Stomach (tissue), 9 donors: Measurements from ENCODE around the gene GRM4. TPM values are rescaled to one million over a fixed set of nuclear protein-coding genes. Genes with fewer than 3 reads are reported as not detected.
A peak's percentile ranks its signal among the peaks of the same experiment; 100 is the strongest.

Experiments used
- DNase-seq, 2 donors: peaks; one replicate each; pipeline versions ENCODE4 v3.0.0 to v3.0.0-alpha.2; 2013 to 2019
- H3K27ac ChIP-seq, 5 donors: fragments of 200-600 bp in 4 of 5; sonication (generic) in 4 of 5; one replicate each; pipeline ENCODE4 v1.5.1; 2013 to 2019; ENCODE audit warnings: mild to moderate bottlenecking in 1 of 5, moderate library complexity in 1 of 5
- H3K27me3 ChIP-seq, 3 donors: fragments of 200-600 bp; sonication (generic); one replicate each; pipeline ENCODE4 v1.5.1; 2017 to 2019; ENCODE audit warnings: mixed run types in 1 of 3
- H3K36me3 ChIP-seq, 4 donors: fragments of 200-600 bp; sonication (generic); 1 replicate in 3 of 4; 2 replicates in 1 of 4; pipeline ENCODE4 v1.5.1; 2016 to 2019
- H3K4me1 ChIP-seq, 4 donors: fragments of 200-600 bp; sonication (generic); one replicate each; pipeline ENCODE4 v1.5.1; 2016 to 2019
- H3K4me3 ChIP-seq, 4 donors: fragments of 200-600 bp; sonication (generic) in 3 of 4; one replicate each; pipeline ENCODE4 v1.5.1; 2016 to 2019; ENCODE audit warnings: mild to moderate bottlenecking in 1 of 4
- H3K9me3 ChIP-seq, 4 donors: fragments of 200-600 bp; sonication (generic); one replicate each; pipeline ENCODE4 v1.5.1; 2016 to 2019
- CTCF ChIP-seq, 7 experiments: fragments of 450-650 bp in 4 of 7; fragments of 200-600 bp in 3 of 7; sonication (generic) in 3 of 7; IDR thresholded peaks; one replicate each; pipeline ENCODE4 v1.5.1; 2016 to 2019; ENCODE audit warnings: antibody characterized with exemption in 7 of 7, control low read depth in 2 of 7, mild to moderate bottlenecking in 1 of 7
- EP300 ChIP-seq: sonication (generic); formaldehyde crosslinking; IDR thresholded peaks from one replicate; pipeline ENCODE4 v1.6.1; 2017; ENCODE audit warnings: antibody characterized with exemption
- POLR2A ChIP-seq, 4 donors: fragments of 450-650 bp; IDR thresholded peaks; one replicate each; pipeline ENCODE4 v1.6.1; 2016; ENCODE audit warnings: antibody characterized with exemption in 4 of 4, control low read depth in 2 of 4, mild to moderate bottlenecking in 1 of 4, moderate library complexity in 1 of 4
- POLR2AphosphoS5 ChIP-seq, 3 donors: sonication (generic); formaldehyde crosslinking; IDR thresholded peaks; one replicate each; pipeline ENCODE4 v1.6.1; 2016; ENCODE audit warnings: antibody characterized with exemption in 3 of 3
- WGBS, 5 donors: extraction: QIAGEN DNeasy Blood & Tissue Kit in 3 of 5; methylation state at CpG; one replicate each; pipeline versions ENCODE4 v1.1.5 to v1.1.7; 2013 to 2018; 5-methylcytosine and 5-hydroxymethylcytosine counted together
- intact Hi-C: fragments of 100-400 bp; cut with DNase I; formaldehyde crosslinking; loops from one replicate; pipeline ENCODE4 v1.15.1; 2023; ENCODE audit warnings: low total_unique reads
- polyA plus RNA-seq, 3 donors: library from polyadenylated mRNA; stranded (reverse); fragments of 200-250 nt; gene quantifications; one replicate each; pipeline ENCODE4 v1.2.3, GENCODE V29; 2013
- total RNA-seq, 5 donors: library from RNA; depleted of rRNA; stranded (reverse); fragments of >200 nt; gene quantifications; one replicate each; pipeline versions ENCODE4 v1.1.0 to v1.2.3, GENCODE V29; 2014 to 2016
- donor health status: healthy with polysubstance abuse.
- donor health status: Bipolar disorder and iron deficiency.
- donor health status: healthy.

GRM4 gene
- total and polyA plus RNA-seq, 8 donors, result 0.55 TPM; not detected in 7

GRCh38 chr6:34182751-34183531, 37.1 kb upstream of the GRM4 start:
- TF ChIP-seq POLR2A (IDR thresholded peaks at IDR 0.05) (no peak), POLR2AphosphoS5 (IDR thresholded peaks at IDR 0.05) (no peak), EP300 (no peak), CTCF (IDR thresholded peaks at IDR 0.05) (no peak)
- peak overlapping the region in 2 of 5 donors; percentile 56 to 57 for H3K27ac ChIP-seq
- no peaks in the 10 kb centered on the region for H3K36me3 ChIP-seq
- H3K9me3 ChIP-seq, result no peaks in the 10 kb centered on the region
- H3K27me3 ChIP-seq, result peaks cover 0 to 6% (median 0%) of the 10 kb centered on the region in 3 donors
- no peaks in the 10 kb centered on the region for H3K4me1 ChIP-seq
- no peak overlapping the region for H3K4me3 ChIP-seq
- WGBS, 5 donors, result 67 to 80% (median 78%) methylated on average over 8 of the region's 8 CpGs
- DNase-seq, result peak; percentile 26 to 56
- intact Hi-C loops, result no loop called here

- TF ChIP-seq POLR2AphosphoS5 (IDR thresholded peaks at IDR 0.05), result no peak
- no peak for TF ChIP-seq EP300
- no peak for TF ChIP-seq CTCF (IDR thresholded peaks at IDR 0.05)
- no peak for TF ChIP-seq POLR2A (IDR thresholded peaks at IDR 0.05)
Observed at GRCh38 chr6:34181908-34182307, 36.0 kb upstream of the GRM4 start.

GRCh38 chr6:34179106-34179720, 33.3 kb upstream of the GRM4 start:
- TF ChIP-seq CTCF (IDR thresholded peaks at IDR 0.05), result no peak
- Histone ChIP-seq H3K9me3 (no peaks in the 10 kb centered on the region), H3K4me1 (no peaks in the 10 kb centered on the region), H3K4me3 (no peak overlapping the region), H3K27ac (no peak overlapping the region), H3K36me3 (no peaks in the 10 kb centered on the region), H3K27me3 (peaks cover 0 to 6% (median 0%) of the 10 kb centered on the region in 3 donors)
- intact Hi-C loops, result no loop called here
- WGBS, 5 donors, result 48 to 74% (median 71%) methylated on average over 8 to 12 of the region's 12 CpGs
- DNase-seq, result peak in 1 of 2 donors; percentile 21

More at GRCh38 chr6:34181908-34182307, 36.0 kb upstream of the GRM4 start:
- no peak overlapping the region for H3K4me3 ChIP-seq
- intact Hi-C loops, result no loop called here
- H3K27ac ChIP-seq, result no peak overlapping the region
- H3K4me1 ChIP-seq, result no peaks in the 10 kb centered on the region
- peaks cover 0 to 6% (median 0%) of the 10 kb centered on the region in 3 donors for H3K27me3 ChIP-seq
- H3K36me3 ChIP-seq, result no peaks in the 10 kb centered on the region
- no peaks in the 10 kb centered on the region for H3K9me3 ChIP-seq
- WGBS, 5 donors, result 73 to 90% (median 82%) methylated on average over 1 of the region's 1 CpG
- peak in 1 of 2 donors; percentile 20 for DNase-seq

GRCh38 chr6:34178357-34179105, 32.6 kb upstream of the GRM4 start:
- no peak overlapping the region for H3K4me3 ChIP-seq
- 87 to 97% (median 95%) methylated on average over 12 to 19 of the region's 19 CpGs for WGBS, 5 donors

More at GRCh38 chr6:34178357-34179105, 32.6 kb upstream of the GRM4 start:
- TF ChIP-seq POLR2AphosphoS5 (IDR thresholded peaks at IDR 0.05) (no peak), POLR2A (IDR thresholded peaks at IDR 0.05) (no peak), CTCF (IDR thresholded peaks at IDR 0.05) (no peak), EP300 (no peak)
- H3K27me3 ChIP-seq, result peaks cover 0 to 6% (median 0%) of the 10 kb centered on the region in 3 donors
- H3K9me3 ChIP-seq, result no peaks in the 10 kb centered on the region
- no peaks in the 10 kb centered on the region for H3K36me3 ChIP-seq
- H3K27ac ChIP-seq, result no peak overlapping the region
- intact Hi-C loops, result no loop called here
- peak in 1 of 2 donors; percentile 24 for DNase-seq
- H3K4me1 ChIP-seq, result no peaks in the 10 kb centered on the region
